ENCODE measurements around the gene ETV6. TPM values are rescaled to one million over a fixed set of nuclear protein-coding genes. Genes with fewer than 3 reads are reported as not detected.
A peak's percentile ranks its signal among the peaks of the same experiment; 100 is the strongest.

The ETV6 gene
- total RNA-seq, 1 donor from 2014 or later, result 33.4 TPM

DNA sequence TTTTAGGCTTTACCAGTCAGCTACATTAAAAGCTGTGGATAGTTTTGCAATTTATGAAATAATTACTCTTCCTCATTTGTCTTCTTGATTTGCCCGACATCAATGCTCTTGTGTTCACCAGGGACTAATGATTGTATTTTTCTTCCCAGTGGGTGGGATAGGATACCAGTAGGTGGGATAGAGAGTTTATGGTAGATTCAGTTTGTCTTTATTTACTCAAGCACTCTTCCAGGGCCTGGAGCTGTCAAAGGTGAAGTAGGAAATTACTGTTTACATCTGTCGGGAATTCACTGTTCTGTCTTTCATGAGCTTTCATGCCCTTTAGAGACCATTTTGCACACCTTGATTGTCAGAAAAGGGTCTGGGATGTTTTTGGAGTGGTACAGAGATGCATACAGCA lies 36.6 kb downstream of the ETV6 start:
- H3K36me3 Mint-ChIP-seq (ENCODE audit: low read depth), result peaks cover 3% of the 10 kb centered on the region
- no peaks in the 10 kb centered on the region for H3K27me3 Mint-ChIP-seq (ENCODE audit: low read depth)
- H3K4me3 Mint-ChIP-seq (ENCODE audit: unreplicated experiment), result no peak overlapping the region
- H3K9me3 Mint-ChIP-seq (ENCODE audit: low read depth), result no peaks in the 10 kb centered on the region
- H3K4me1 Mint-ChIP-seq (ENCODE audit: low read depth), result peaks cover 65% of the 10 kb centered on the region
- DNase-seq (ENCODE audit: low spot score), result no peak
- peak overlapping the region; percentile 64 for H3K27ac Mint-ChIP-seq (ENCODE audit: unreplicated experiment)
- TF ChIP-seq CTCF (IDR thresholded peaks at IDR 0.05), result no peak

- no peak for TF ChIP-seq CTCF (IDR thresholded peaks at IDR 0.05)
- H3K27ac Mint-ChIP-seq (ENCODE audit: unreplicated experiment), result no peak overlapping the region
- H3K4me3 Mint-ChIP-seq (ENCODE audit: unreplicated experiment), result no peak overlapping the region
- no peaks in the 10 kb centered on the region for H3K27me3 Mint-ChIP-seq (ENCODE audit: low read depth)
- no peak for DNase-seq (ENCODE audit: low spot score)
- peaks cover 65% of the 10 kb centered on the region for H3K4me1 Mint-ChIP-seq (ENCODE audit: low read depth)
- peaks cover 1% of the 10 kb centered on the region for H3K36me3 Mint-ChIP-seq (ENCODE audit: low read depth)
- no peaks in the 10 kb centered on the region for H3K9me3 Mint-ChIP-seq (ENCODE audit: low read depth)
Observed at GRCh38 chr12:11687528-11687927, 38.1 kb downstream of the ETV6 start.

- no peak for TF ChIP-seq CTCF (IDR thresholded peaks at IDR 0.05)
- H3K9me3 Mint-ChIP-seq (ENCODE audit: low read depth), result no peaks in the 10 kb centered on the region
- no peaks in the 10 kb centered on the region for H3K27me3 Mint-ChIP-seq (ENCODE audit: low read depth)
- DNase-seq (ENCODE audit: low spot score), result no peak
- H3K27ac Mint-ChIP-seq (ENCODE audit: unreplicated experiment), result no peak overlapping the region
- no peak overlapping the region for H3K4me3 Mint-ChIP-seq (ENCODE audit: unreplicated experiment)
- peaks cover 62% of the 10 kb centered on the region for H3K4me1 Mint-ChIP-seq (ENCODE audit: low read depth)
- peaks cover 1% of the 10 kb centered on the region for H3K36me3 Mint-ChIP-seq (ENCODE audit: low read depth)
Observed at GRCh38 chr12:11688379-11688778, 38.9 kb downstream of the ETV6 start.

DNA sequence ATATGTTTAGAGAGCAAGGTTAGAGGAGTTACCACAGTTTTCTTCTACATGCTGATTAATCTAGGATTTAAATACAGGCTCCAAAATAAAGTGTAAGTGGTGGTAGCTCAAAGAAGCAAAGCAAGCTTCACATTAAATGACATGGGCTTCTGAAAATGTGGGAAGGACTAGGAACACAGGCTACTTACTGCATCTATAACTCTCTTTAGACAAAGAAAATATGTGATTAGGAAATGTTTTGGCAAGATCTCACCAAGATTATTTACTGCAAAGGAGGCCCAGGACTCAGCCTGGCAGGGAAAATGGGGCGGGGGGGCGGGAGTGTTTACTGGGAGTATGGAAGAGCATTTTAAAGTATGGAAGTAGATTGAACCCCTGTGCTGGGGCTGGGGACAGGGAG lies 39.4 kb downstream of the ETV6 start:
- TF ChIP-seq CTCF (IDR thresholded peaks at IDR 0.05), result no peak
- DNase-seq (ENCODE audit: low spot score), result no peak
- Mint-ChIP-seq H3K36me3 (ENCODE audit: low read depth) (peaks cover 1% of the 10 kb centered on the region), H3K27ac (ENCODE audit: unreplicated experiment) (peak overlapping the region; percentile 82), H3K27me3 (ENCODE audit: low read depth) (no peaks in the 10 kb centered on the region), H3K9me3 (ENCODE audit: low read depth) (no peaks in the 10 kb centered on the region), H3K4me3 (ENCODE audit: unreplicated experiment) (no peak overlapping the region), H3K4me1 (ENCODE audit: low read depth) (peaks cover 57% of the 10 kb centered on the region)

DNA sequence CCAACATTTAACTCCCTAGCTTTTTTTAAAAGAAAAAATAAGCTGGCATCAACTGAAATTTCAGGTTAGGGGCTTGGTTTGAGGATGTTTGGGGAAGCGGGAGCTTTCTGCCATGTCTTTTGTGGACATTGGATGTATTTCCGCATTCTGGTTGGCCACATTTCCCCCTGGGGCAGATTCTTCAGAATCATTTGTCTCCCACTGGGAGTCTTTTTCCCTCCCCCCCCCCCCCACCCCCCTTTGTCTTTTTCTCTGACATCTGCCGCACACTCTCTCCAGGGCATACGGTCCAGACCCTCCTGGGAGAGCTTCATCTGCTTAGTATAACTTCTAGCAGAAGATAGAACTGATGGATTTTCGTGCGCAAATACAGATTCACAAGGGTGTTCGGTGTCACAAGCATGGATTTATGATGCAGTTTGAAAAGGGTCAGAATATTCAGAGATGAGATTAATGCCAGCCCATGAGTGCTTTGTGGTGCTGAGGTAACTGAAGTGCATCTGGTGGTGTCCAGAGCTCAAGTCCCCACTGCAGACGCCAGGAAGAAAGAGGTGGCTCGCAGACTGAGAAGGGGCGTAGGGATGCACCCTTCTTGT lies 40.2 kb downstream of the ETV6 start:
- no peak for TF ChIP-seq CTCF (IDR thresholded peaks at IDR 0.05)
- Mint-ChIP-seq H3K27me3 (ENCODE audit: low read depth) (no peaks in the 10 kb centered on the region), H3K9me3 (ENCODE audit: low read depth) (no peaks in the 10 kb centered on the region), H3K36me3 (ENCODE audit: low read depth) (peaks cover 1% of the 10 kb centered on the region), H3K4me1 (ENCODE audit: low read depth) (peaks cover 53% of the 10 kb centered on the region), H3K4me3 (ENCODE audit: unreplicated experiment) (no peak overlapping the region), H3K27ac (ENCODE audit: unreplicated experiment) (peak overlapping the region; percentile 28)
- DNase-seq (ENCODE audit: low spot score), result no peak
